Hepatocyte (in vitro differentiated cells): Measurements from ENCODE around the gene CCDC192. TPM values are rescaled to one million over a fixed set of nuclear protein-coding genes. Genes with fewer than 3 reads are reported as not detected.

Experiments used
- DNase-seq: peaks from one replicate; pipeline ENCODE4 v3.0.0-alpha.2; 2016; ENCODE audit warnings: low spot score
- H2AFZ ChIP-seq: fragments of 200-600 bp; sonication (generic); 2 replicates; pipeline ENCODE4 v1.6.0; 2016; ENCODE audit warnings: antibody characterized with exemption, mild to moderate bottlenecking
- H3K27ac ChIP-seq: fragments of 200-600 bp; sonication (generic); 2 replicates; pipeline ENCODE4 v1.5.1; 2016; ENCODE audit warnings: mild to moderate bottlenecking
- H3K27me3 ChIP-seq: fragments of 200-600 bp; sonication (generic); 2 replicates; pipeline ENCODE4 v1.6.1; 2016
- H3K36me3 ChIP-seq: fragments of 200-600 bp; sonication (generic); replicated peaks from 2 replicates; pipeline ENCODE4 v1.5.1; 2016; ENCODE audit warnings: low read depth; ENCODE audit not compliant: insufficient read depth
- H3K4me1 ChIP-seq: fragments of 200-600 bp; sonication (generic); 2 replicates; pipeline ENCODE4 v1.5.1; 2016; ENCODE audit warnings: mild to moderate bottlenecking, moderate library complexity; ENCODE audit not compliant: insufficient read depth
- H3K4me2 ChIP-seq: fragments of 200-600 bp; sonication (generic); 2 replicates; pipeline ENCODE4 v1.6.0; 2016
- H3K4me3 ChIP-seq: fragments of 200-600 bp; sonication (generic); 2 replicates; pipeline ENCODE4 v1.5.1; 2016; ENCODE audit warnings: mild to moderate bottlenecking
- H3K79me2 ChIP-seq: fragments of 200-600 bp; sonication (generic); 2 replicates; pipeline ENCODE4 v1.6.0; 2017; ENCODE audit warnings: mild to moderate bottlenecking
- H3K9me2 ChIP-seq: fragments of 200-600 bp; sonication (generic); replicated peaks from 2 replicates; pipeline ENCODE4 v1.6.0; 2017; ENCODE audit warnings: mild to moderate bottlenecking; ENCODE audit not compliant: insufficient read depth
- H3K9me3 ChIP-seq: fragments of 200-600 bp; sonication (generic); 2 replicates; pipeline ENCODE4 v1.5.1; 2016; ENCODE audit warnings: low read depth, mild to moderate bottlenecking
- H4K20me1 ChIP-seq: fragments of 200-600 bp; sonication (generic); 2 replicates; pipeline ENCODE4 v1.6.0; 2016; ENCODE audit warnings: mild to moderate bottlenecking; ENCODE audit not compliant: insufficient read depth, poor library complexity, severe bottlenecking
- CTCF ChIP-seq: fragments of 200-600 bp; sonication (generic); IDR thresholded peaks from 2 replicates; pipeline ENCODE4 v1.5.1; 2016; ENCODE audit warnings: antibody characterized with exemption, mild to moderate bottlenecking; ENCODE audit not compliant: poor library complexity
- EZH2 ChIP-seq: fragments of 200-600 bp; sonication (generic); IDR thresholded peaks from 2 replicates; pipeline ENCODE4 v1.6.1; 2016; ENCODE audit warnings: antibody characterized with exemption, mild to moderate bottlenecking, borderline replicate concordance
- EZH2phosphoT487 ChIP-seq: fragments of 200-600 bp; sonication (generic); IDR thresholded peaks from one replicate; pipeline ENCODE4 v1.6.1; 2018; ENCODE audit warnings: antibody characterized with exemption, mild to moderate bottlenecking, low read depth, moderate library complexity; ENCODE audit not compliant: unreplicated experiment, severe bottlenecking
- WGBS: methylation state at CpG from one replicate; pipeline ENCODE4 v1.1.6; 2016; ENCODE audit warnings: low lambda C conversion rate; ENCODE audit errors: missing lambda C conversion rate; 5-methylcytosine and 5-hydroxymethylcytosine counted together
- polyA plus RNA-seq: library from polyadenylated mRNA; unstranded; fragments of >200 nt; fragmentation: Nextera tagmentation; extraction: Ambion mirVana; gene quantifications from 2 replicates; pipeline ENCODE4 v1.2.1, GENCODE V29; 2016
- total RNA-seq: library from RNA; depleted of rRNA; stranded (reverse); fragments of >200 nt; gene quantifications from 2 replicates; pipeline ENCODE4 v1.2.3, GENCODE V29; 2014

CCDC192 gene
- total and polyA plus RNA-seq, 2 experiments from 2014 or later = 0.39 TPM; not detected in 1

GRCh38 chr5:127920936-127921335 lies 217.7 kb downstream of the CCDC192 start:
- Histone ChIP-seq H3K4me1 (no peaks in the 10 kb centered on the region), H3K4me2 (no peak overlapping the region), H3K27me3 (no peaks in the 10 kb centered on the region), H2AFZ (no peak overlapping the region), H3K4me3 (no peak overlapping the region), H3K9me2 (no peaks in the 10 kb centered on the region), H4K20me1 (no peaks in the 10 kb centered on the region), H3K79me2 (no peaks in the 10 kb centered on the region), H3K9me3 (no peaks in the 10 kb centered on the region), H3K27ac (no peak overlapping the region), H3K36me3 (no peaks in the 10 kb centered on the region)
- no peak for TF ChIP-seq EZH2phosphoT487
- TF ChIP-seq CTCF = no peak
- TF ChIP-seq EZH2 = no peak
- no peak for DNase-seq

GRCh38 chr5:127922603-127923002 lies 219.4 kb downstream of the CCDC192 start:
- no peak overlapping the region for H3K4me3 ChIP-seq
- H3K4me2 ChIP-seq = no peak overlapping the region
- no peak for DNase-seq
- H3K79me2 ChIP-seq = no peaks in the 10 kb centered on the region
- no peaks in the 10 kb centered on the region for H3K9me2 ChIP-seq
- H2AFZ ChIP-seq = no peak overlapping the region
- H4K20me1 ChIP-seq = no peaks in the 10 kb centered on the region
- no peaks in the 10 kb centered on the region for H3K9me3 ChIP-seq
- no peak for TF ChIP-seq CTCF
- no peak for TF ChIP-seq EZH2
- no peak for TF ChIP-seq EZH2phosphoT487
- 86% methylated on average over 2 of the region's 2 CpGs for whole genome bisulfite sequencing
- H3K27ac ChIP-seq = no peak overlapping the region
- H3K36me3 ChIP-seq = no peaks in the 10 kb centered on the region
- H3K27me3 ChIP-seq = no peaks in the 10 kb centered on the region
- no peaks in the 10 kb centered on the region for H3K4me1 ChIP-seq

- Histone ChIP-seq H3K9me3 (no peaks in the 10 kb centered on the region), H3K9me2 (no peaks in the 10 kb centered on the region), H3K27me3 (no peaks in the 10 kb centered on the region), H3K79me2 (no peaks in the 10 kb centered on the region), H3K27ac (no peak overlapping the region), H3K4me3 (no peak overlapping the region), H3K4me1 (no peaks in the 10 kb centered on the region), H4K20me1 (no peaks in the 10 kb centered on the region), H2AFZ (no peak overlapping the region), H3K36me3 (no peaks in the 10 kb centered on the region), H3K4me2 (no peak overlapping the region)
- whole genome bisulfite sequencing = 59% methylated on average over 2 of the region's 2 CpGs
- no peak for TF ChIP-seq EZH2
- TF ChIP-seq CTCF = no peak
- no peak for TF ChIP-seq EZH2phosphoT487
- DNase-seq = no peak
Measured at GRCh38 chr5:127923804-127924570, 220.8 kb downstream of the CCDC192 start.
